Ovary (tissue), 3 donors: ENCODE results near the gene IMMP2L.

Experiments used
- CTCF ChIP-seq, 3 donors: fragments of 450-650 bp in 2 of 3; fragments of 200-600 bp in 1 of 3; IDR thresholded peaks; one replicate each; pipeline versions ENCODE4 v1.5.1 to v1.8.0; 2016 to 2022; ENCODE audit warnings: antibody characterized with exemption in 3 of 3, mild to moderate bottlenecking in 1 of 3
- POLR2A ChIP-seq: fragments of 450-650 bp; IDR thresholded peaks from one replicate; pipeline ENCODE4 v1.6.1; 2017; ENCODE audit warnings: antibody characterized with exemption, mild to moderate bottlenecking, moderate library complexity
- donor health status: DM: no; HTN: no; CAD: no.

- no peak for TF ChIP-seq CTCF (IDR thresholded peaks at IDR 0.05)
- TF ChIP-seq POLR2A = no peak
Observed at GRCh38 chr7:110973196-110973990, 588.9 kb downstream of the IMMP2L start.
